ENCODE results near the gene FAM3B. TPM values are rescaled to one million over a fixed set of nuclear protein-coding genes. Genes with fewer than 3 reads are reported as not detected.

The FAM3B gene
- total and polyA plus RNA-seq, 9 of the 15 experiments (the other 6 are each of a cell fraction or from before 2014, with no cell fraction given), result 0.04 to 0.18 (median 0.12) TPM; not detected in 5

- TF ChIP-seq THRB (CRISPR knock-in tag; conservative IDR thresholded peaks at IDR 0.05), result no peak
- TF ChIP-seq E2F1 (CRISPR knock-in tag; IDR thresholded peaks at IDR 0.05), result no peak
- TF ChIP-seq ZBTB7A (IDR thresholded peaks at IDR 0.05; ENCODE audit: borderline replicate concordance, control insufficient read depth, low read depth, low read length), result no peak
Observed at GRCh38 chr21:41345356-41345755, 28.8 kb downstream of the FAM3B start (continued).

- no peaks in the 10 kb centered on the region for H3K36me3 ChIP-seq (ENCODE audit: control insufficient read depth, insufficient read depth, low read length)
- ATAC-seq (no peak), DNase-seq (ENCODE audit: extremely low read depth in 1 of 4, low spot score in 3 of 4) (no peak), FAIRE-seq (no peak)
- WGBS (ENCODE audit: insufficient coverage, low coverage, missing lambda C conversion rate), result under 1% methylated on average over 13 of the region's 13 CpGs
- ChIA-PET POLR2A (no interaction called here), CTCF (ENCODE audit: low intra/inter-chr PET ratio) (no interaction called here)
- no peak overlapping the region for H3K27ac ChIP-seq (ENCODE audit: extremely low read depth, low read depth, low read length)
- H2AFZ ChIP-seq (ENCODE audit: low read depth, low read length), result no peak overlapping the region
- H3K9ac ChIP-seq (ENCODE audit: insufficient read depth in 1 of 2, low read depth in 2 of 2, low read length in 2 of 2), result no peak overlapping the region
- no TSS peak for BruUV-seq (replicated peaks)
- intact Hi-C loops (cut with micrococcal nuclease) (no loop called here), in situ Hi-C loops (cut with MboI) (no loop called here)
- H3K79me2 ChIP-seq (ENCODE audit: control insufficient read depth, insufficient read depth, low read length), result no peaks in the 10 kb centered on the region
- no peaks in the 10 kb centered on the region for H3K9me1 ChIP-seq (ENCODE audit: control insufficient read depth, insufficient read depth, low read length)
- H4K20me1 ChIP-seq (replicated peaks; ENCODE audit: control insufficient read depth, insufficient read depth, low read length), result no peaks in the 10 kb centered on the region
- no peaks in the 10 kb centered on the region for H3K9me3 ChIP-seq (replicated peaks; ENCODE audit: control insufficient read depth, insufficient read depth, low read depth, low read length)
- H3K27me3 ChIP-seq (ENCODE audit: control insufficient read depth in 2 of 2, insufficient read depth in 2 of 2, low read length in 2 of 2), result peaks cover 0 to 10% of the 10 kb centered on the region in 2 experiments; a peak in 1 of 5 replicates
- no peak overlapping the region for H3K4me2 ChIP-seq (ENCODE audit: insufficient read depth, low read length)
- H3K4me3 ChIP-seq, result no peak overlapping the region
- no peaks in the 10 kb centered on the region for H3K4me1 ChIP-seq (replicated peaks in 1 of 2; ENCODE audit: control insufficient read depth in 2 of 2, insufficient read depth in 2 of 2, low read length in 2 of 2)
- no peak for TF ChIP-seq MCM5 (IDR thresholded peaks at IDR 0.05; ENCODE audit: low read depth)
- TF ChIP-seq PBX2 (CRISPR knock-in tag; IDR thresholded peaks at IDR 0.05; ENCODE audit: low read depth), result no peak
- TF ChIP-seq PBX2 (tag; conservative IDR thresholded peaks at IDR 0.05; ENCODE audit: low read depth), result no peak
- no peak for TF ChIP-seq NR2C2 (CRISPR knock-in tag; IDR thresholded peaks at IDR 0.05)
- TF ChIP-seq NR2C2 (tag; IDR thresholded peaks at IDR 0.05), result no peak
- TF ChIP-seq FOXP1 (CRISPR knock-in tag; IDR thresholded peaks at IDR 0.05), result no peak
- TF ChIP-seq TSC22D4 (tag; IDR thresholded peaks at IDR 0.05), result no peak
- no peak for TF ChIP-seq POLR2B (IDR thresholded peaks at IDR 0.05; ENCODE audit: low read depth, partially characterized antibody)
- TF ChIP-seq DNMT1 (IDR thresholded peaks at IDR 0.05), result no peak
- no peak for TF ChIP-seq HOXB6 (CRISPR knock-in tag; IDR thresholded peaks at IDR 0.05; ENCODE audit: borderline replicate concordance)
- TF ChIP-seq CBX3 (IDR thresholded peaks at IDR 0.05; ENCODE audit: borderline replicate concordance in 1 of 2, low read length in 2 of 2), result no peak
- TF ChIP-seq EHMT2 (IDR thresholded peaks at IDR 0.05), result no peak
- no peak for TF ChIP-seq CTBP1 (IDR thresholded peaks at IDR 0.05; ENCODE audit: borderline replicate concordance)
- TF ChIP-seq STAG1 (CRISPR knock-in tag; IDR thresholded peaks at IDR 0.05; ENCODE audit: borderline replicate concordance), result no peak
Observed at GRCh38 chr21:41345934-41346685, 29.5 kb downstream of the FAM3B start.
